CD4-positive, alpha-beta T cell treated with Interleukin-10 for 1 hour (primary cell): ENCODE measurements around the gene GSTK1.
"Not testable (repeated sequence)": the region's sequence is repeated elsewhere in the genome, so short reads cannot be mapped to it uniquely, and the experiment has no call there.

Experiments
- DNase-seq: peaks from one replicate; pipeline ENCODE4 v3.0.0-alpha.2; 2020

Gene GSTK1

DNA sequence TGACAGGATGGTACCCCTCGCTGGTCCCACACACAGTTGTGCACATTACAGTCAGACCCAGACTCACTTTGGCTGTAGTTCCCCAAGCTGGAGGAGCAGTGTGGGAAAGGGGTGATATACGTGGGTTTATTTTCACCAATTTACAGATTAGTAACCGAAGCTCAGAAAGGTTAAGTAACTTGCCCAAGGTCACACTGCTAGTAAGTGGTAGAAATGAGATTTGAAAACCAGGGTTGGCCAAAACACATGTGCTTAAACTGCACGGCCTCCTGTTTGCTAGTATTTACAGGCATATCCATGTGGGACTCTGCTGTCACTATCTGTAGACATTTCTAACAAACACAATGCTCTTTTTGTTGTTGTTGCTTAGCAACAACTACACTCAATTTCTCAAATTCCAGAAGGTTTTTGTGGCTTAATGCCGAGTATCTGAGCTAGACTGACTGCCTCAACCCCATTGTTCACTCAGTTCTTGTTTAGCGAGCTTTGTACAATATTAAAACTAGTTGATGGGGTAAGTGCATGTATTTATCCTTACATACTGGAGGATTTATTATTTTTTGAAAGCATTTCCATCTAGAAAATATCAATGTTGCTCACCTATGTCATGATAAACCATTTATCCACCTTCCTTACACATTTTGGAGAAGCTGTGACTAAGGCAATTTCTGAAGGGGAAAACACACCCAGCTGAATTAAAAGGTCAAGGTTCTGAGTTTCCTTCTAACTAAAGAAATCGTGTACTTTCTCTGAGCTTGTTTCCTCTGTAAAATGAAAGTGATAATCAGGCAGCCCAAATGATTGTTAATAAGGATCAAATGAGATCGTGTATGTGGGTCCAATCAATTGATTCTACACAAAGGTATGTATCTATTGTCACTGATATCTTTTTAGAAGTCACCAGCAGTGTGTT is 16.2 kb downstream of the GSTK1 start:
- DNase-seq, result peak; percentile 68

DNA sequence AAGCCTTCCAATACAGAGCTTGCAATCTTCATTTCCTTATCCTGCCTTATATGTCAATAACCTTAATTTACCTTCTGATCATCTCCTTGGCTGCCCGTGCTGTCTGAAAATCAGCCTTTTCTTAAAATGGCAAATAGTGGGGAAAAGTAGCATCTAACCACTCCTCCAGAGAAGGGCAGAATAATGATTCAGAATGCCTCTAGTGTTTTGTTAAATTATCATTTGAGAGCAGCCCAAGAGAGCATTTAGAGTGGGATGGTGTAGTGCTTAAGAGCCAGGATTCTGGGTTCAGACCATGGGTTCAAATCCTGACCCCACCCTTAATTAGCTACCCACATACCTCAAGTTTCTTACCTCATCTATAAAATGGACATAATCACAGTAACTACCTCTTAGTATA is 16.9 kb downstream of the GSTK1 start:
- no peak for DNase-seq

DNA sequence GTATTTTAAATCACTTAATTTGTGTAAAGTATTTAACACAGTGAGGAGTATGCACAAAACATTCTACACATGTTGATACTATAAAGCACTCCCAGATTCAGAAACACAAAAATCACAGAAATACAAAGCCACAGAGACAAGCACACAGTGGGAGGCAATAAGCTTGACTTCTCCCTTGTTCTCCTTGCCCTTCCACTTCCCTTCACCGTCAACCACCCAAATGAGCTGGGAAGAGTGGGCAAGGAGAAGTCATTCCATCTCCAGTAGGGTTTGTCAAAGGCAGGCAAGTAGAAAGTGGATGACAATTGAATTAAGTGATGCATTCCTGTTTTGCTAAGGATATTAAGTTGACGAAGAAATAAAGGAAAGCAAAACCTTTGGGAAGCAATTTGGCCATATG is 17.3 kb downstream of the GSTK1 start:
- no peak for DNase-seq

DNA sequence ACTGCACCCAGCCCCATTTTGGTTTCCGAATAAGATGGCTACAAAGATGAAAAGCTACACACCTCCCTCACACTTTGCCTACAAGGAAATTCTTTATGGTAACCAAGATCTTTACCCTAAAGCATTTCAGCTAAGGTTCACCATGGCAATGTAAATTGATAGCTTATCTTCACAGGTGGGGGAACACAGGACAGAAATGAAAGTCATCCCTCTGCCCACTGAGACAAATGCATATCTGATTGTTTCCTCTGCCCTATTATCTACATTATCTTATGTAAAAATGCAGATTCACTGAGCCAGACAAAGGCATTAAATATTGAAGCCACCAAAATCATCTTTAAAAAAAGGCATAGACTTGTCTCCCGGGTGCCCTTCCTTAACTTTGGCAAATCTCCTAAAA is 18.3 kb downstream of the GSTK1 start:
- DNase-seq, result no peak

DNA sequence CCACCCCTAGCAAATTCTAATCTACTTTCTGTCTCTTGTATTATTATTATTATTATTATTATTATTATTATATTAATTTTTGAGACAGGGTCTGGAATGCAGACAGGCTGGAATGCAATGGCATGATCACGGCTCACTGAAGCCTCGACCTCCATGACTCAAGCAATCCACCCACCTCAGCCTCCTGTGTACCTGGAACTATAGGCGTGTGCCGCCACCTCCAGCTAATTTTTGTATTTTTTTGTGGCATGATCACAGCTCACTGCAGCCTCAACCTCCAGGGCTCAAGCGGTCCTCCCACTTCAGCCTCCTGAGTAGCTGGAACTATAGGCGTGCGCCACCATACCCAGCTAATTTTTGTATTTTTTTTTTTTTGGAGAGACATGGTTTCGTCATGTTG is 18.9 kb downstream of the GSTK1 start:
- DNase-seq, result no peak

DNA sequence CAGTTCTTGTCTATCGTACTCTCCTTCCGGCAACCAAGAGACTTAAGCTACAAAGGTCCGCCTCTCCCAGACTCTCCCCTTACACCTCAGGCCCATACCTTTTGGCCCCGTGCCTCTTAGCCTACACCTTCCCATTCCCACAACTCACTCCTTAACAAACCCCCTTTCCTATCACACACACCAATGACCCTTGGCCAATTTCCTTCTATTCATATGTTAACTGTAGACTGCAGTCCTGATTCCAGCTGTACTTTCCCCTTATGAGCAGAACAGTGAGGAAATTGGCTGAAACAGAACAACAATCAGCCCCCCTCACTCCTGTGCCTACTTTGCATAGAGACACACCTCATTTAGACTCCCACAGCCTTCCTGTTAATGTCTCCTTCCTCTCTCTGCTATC is 20.1 kb downstream of the GSTK1 start:
- no peak for DNase-seq

DNA sequence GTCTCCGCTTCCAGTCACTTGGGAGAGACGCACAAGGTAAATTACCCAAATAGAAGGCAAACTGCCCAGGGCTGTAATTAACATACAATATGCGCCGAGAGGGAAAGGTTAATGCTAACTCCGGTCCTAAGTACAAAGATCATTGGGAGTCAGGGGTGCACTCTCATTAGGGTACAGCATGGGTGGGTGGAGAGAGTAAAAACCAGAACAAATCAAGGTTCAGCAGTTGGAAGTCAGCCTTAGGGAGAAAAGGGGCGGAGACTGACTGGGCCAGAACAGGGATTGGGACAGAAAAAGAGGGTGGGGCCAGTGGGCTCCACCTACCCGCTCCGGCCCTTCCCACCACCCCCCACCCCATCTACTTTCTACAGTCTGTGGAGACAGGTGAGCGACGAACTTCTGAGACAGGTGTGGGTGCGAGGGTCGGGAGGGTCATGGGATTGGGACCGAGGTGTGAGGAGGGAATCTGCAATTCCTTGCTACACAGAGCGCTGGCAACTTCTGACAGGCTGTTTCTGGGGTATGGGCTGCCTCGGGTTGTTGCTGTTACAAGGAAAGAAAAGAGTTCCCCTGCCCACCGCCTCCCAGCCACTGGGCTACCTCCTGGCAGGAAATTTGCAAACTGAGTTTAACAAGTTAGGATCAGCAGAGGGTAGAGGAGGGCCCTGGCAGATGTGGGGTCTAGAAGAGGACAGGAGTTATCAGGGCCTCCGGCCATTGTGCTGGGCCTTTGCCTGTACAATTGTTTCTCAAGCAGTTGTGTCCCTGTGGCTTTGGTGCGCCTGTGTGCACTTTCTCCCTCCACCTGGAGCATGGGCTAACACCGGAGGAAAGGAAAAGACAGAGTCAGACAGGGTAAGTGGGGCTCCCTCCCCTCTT is 21.6 kb downstream of the GSTK1 start, which contains the start of gene TMEM139:
Gene TMEM139 (plus strand): TSS at position 368 of the 879 bp plus-strand sequence. CDS start 1,000 bp downstream, outside the sequence.
- DNase-seq, result no peak

DNA sequence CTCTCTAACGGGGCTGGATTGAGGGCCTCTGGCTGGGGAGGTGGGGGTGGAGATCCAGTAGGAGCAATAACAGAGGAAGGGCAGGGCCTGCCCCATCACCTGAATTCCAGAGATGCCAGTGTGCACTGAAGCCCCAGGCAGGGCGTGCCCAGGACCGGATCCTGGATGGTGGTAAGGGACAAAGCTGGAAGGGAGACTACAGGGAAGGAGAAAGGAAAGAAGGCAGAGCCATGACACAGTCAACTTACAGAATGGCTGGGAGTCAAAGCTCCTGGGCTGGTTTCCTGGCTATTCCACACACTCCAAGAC is 22.2 kb downstream of the GSTK1 start:
- no peak for DNase-seq

DNA sequence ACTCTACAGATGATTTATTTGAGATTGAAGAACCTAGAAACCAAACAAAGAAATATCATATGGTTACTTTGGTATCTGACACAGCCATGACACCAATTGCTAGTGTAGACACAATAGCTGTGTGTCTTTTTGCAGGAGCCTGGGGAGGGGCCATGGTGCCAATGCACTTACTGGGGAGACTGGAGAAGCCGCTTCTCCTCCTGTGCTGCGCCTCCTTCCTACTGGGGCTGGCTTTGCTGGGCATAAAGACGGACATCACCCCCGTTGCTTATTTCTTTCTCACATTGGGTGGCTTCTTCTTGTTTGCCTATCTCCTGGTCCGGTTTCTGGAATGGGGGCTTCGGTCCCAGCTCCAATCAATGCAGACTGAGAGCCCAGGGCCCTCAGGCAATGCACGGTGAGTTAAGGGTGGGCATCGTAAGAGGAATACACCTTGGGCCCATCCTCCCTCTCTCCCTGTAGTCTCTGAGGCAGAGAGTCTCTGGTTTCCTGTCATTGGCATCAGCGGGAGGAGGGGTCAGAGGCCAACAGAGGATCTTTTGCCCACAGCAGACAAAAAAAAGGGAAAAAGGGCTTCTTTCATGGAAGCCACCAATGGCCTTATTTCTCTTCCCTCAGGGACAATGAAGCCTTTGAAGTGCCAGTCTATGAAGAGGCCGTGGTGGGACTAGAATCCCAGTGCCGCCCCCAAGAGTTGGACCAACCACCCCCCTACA is 22.7 kb downstream of the GSTK1 start:
- DNase-seq, result no peak

DNA sequence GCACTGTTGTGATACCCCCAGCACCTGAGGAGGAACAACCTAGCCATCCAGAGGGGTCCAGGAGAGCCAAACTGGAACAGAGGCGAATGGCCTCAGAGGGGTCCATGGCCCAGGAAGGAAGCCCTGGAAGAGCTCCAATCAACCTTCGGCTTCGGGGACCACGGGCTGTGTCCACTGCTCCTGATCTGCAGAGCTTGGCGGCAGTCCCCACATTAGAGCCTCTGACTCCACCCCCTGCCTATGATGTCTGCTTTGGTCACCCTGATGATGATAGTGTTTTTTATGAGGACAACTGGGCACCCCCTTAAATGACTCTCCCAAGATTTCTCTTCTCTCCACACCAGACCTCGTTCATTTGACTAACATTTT is 23.3 kb downstream of the GSTK1 start:
- DNase-seq, result no peak

DNA sequence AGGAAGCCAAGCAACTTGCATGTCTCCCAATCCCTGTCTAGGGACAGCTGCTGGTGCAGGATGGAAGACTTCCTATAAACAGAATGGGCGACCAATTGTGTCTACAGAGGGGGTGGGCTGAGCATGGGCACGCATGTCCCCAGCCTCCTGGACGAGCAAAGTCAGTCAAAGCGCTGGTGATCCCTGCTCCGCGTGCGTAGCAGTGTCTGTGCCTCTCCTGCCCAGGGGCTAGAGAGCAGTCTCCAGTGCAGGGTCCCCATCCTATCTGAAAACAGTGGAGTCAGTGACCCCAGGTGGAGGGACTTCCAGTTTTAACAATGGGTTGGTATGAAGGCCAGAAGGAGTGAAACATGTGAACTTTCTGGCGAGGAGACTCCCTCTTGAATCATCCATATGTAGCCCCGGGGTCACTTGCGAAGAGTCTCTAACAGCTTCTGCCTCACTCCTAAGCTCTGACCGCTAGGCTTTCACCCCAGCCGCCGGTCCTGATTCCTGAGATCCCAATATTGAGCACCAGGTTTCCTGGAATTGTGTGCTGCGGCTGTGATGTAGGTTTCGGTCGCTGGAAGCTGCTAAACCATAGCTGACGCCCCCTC is 24.2 kb downstream of the GSTK1 start:
- no peak for DNase-seq

DNA sequence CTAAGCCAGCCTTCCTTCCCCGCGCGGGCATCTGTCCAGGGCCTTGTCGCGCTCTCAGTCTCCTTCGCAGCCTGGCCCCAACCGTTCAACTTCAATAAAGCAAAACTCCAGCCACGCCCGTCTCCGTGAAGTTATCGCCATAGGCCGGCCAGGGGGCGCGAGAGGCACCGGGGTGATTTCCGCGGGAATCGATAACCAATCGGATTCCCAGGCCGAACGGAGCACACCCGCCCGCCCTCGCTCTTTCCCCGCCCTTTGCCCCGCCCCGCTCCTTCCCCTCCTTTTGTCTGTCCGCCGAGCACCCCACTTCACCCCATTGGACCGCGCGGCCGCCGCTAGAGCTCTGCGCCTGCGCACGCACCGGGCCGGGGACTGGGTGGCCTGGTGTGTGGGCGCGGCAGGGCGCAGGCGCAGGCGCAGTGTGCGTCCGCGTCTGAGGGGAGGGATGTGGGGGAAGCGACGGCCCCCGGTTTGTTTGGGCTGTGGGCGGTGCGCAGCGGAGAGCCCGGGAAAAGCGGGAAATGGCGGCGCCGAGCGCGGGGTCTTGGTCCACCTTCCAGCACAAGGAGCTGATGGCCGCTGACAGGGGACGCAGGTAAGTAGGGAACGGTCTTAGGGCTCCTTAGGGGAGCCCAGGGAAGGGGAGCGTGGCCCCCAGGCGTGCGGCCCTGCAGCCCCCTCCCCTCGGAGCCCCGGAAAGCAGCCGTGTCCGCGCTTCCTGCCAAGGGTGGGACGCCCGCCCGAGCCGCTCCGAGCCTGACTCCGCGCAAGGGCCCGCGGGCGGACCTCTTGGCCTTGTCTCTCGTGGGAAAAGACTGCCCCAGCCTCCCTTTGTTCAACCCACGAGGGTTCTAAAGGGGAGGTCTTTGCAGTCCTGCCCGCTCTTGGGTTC is 24.9 kb downstream of the GSTK1 start, which contains the start of gene CASP2:
Gene CASP2 (plus strand): TSS at position 417 of the 892 bp plus-strand sequence. CDS start 105 bp downstream, at position 522.
- peak; percentile 99 for DNase-seq

DNA sequence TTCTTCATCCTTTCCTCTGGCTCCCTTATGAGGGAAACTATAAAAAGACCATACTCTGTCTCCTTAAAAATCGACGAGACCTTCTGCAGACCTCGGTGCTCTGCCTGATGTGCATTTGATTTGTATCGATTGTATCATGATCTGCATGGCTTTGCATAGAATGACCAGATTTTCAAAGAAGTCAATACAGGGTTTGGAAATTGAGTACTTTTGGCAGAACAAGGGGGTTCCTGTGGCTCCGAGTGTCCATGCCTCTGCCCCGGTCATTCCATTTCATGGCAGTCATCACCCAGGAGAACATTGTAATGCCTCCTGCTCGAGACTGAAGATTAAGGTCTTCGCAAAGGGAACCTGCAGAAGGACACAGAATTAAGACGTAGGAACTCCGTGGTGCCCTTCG is 25.6 kb downstream of the GSTK1 start:
- no peak for DNase-seq

DNA sequence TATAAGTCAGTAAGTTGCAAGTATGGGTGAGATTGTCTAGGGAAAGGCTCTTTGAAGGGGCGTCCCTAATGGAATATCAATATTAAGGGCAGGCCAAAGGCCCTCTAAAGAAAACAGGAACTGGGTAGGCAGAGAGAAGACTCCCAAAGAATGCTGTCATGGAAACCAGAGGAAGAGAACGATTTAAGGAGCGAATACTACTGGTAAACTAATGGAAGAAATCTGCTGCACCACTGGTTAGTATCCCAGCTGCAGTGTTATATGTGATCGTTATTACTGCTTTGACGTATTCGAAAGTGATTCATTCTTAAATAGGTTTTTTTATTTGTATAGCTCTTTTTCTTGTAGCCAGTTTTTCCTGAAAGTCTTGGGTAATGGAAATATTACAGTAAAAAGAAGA is 26.2 kb downstream of the GSTK1 start:
- DNase-seq, result no peak

DNA sequence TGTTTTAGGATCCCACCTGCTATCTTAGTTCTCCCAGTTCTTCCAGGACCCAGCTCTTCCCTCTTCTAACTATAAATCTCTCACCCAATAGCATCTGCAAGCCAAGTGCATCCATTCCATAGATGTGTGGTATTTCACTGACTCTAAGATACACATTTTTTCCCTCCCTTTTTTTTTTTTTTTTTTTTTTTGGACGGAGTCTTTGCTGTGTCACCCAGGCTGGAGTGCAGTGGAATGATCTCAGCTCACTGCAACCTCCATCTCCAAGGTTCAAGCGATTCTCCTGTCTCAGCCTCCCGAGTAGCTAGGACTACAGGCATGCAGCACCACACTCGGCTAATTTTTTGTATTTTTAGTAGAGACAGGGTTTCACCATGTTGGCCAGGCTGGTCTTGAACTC is 26.6 kb downstream of the GSTK1 start:
- not testable (repeated sequence) for DNase-seq

DNA sequence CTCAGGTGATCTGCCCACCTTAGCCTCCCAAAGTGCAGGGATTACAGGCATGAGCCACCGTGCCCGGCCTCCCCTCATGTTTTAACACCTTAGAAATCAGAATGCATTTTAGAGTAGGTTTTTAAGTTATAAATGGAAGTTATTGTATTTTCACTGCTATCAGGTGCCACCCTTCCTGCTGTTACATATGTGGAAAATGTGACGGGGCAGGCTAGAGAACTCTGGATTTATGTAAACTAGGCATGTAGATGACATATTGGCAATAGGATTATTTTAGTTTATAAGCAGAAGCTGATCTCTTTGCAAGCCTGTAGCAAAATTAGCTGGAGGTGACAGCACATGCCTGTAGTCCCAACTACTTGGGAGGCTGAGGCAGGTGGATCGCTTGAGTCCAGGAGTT is 27.1 kb downstream of the GSTK1 start:
- DNase-seq, result no peak

DNA sequence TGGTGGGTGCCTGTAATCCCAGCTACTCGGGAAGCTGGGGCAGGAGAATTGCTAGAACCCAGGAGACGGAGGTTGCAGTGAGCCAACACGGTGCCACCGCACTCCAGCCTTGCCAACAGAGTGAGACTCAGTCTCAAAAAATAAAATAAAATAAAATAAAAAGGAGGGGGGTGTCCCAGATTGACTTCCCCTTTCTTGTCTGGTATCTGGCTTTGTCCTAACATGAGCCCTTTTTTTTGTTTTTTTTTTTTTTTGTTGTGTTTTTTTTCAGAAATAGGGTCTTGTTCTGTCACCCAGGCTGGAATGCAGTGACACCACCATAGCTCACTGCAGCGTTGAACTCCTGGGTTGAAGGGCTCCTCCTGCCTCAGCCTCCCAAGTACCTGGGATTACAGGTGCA is 29.6 kb downstream of the GSTK1 start:
- DNase-seq, result no peak

DNA sequence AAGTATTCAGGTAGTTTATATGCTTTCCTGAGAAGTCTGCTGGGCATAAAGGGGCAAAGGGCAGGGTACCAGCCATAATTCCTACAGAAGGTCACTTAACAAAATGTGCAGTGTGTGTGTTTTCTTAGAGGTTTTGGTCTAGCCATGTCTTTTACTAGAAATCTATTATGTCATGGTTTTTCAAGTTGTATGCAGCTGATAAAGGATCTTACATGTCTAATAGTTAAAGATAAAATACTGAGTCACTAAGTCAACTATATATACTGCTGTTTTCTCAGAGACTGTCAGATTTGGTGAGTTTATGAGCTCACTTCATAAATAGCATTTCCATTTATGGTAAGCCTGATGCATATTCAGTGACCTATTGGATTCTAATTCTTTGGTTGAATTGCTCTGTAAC is 32.6 kb downstream of the GSTK1 start:
- DNase-seq, result no peak

DNA sequence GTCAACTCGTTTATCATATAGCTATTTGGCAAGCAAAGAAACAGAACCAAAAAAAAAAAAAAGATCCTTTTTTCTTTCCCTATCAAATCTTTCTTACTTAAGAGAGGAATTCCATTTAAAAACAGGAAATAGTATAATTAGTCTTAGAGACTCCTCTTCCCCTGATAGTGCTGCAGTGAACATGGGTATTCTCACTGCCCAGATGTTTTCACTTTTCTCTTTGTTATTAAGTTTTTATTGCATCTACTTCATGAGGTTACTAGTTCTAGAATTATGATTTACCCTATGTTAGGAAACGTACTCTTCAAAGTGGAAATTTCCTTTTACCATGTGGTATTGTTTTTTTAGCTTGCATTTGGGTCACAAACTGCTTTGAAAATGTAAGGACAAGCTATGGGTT is 33.4 kb downstream of the GSTK1 start:
- DNase-seq, result no peak

DNA sequence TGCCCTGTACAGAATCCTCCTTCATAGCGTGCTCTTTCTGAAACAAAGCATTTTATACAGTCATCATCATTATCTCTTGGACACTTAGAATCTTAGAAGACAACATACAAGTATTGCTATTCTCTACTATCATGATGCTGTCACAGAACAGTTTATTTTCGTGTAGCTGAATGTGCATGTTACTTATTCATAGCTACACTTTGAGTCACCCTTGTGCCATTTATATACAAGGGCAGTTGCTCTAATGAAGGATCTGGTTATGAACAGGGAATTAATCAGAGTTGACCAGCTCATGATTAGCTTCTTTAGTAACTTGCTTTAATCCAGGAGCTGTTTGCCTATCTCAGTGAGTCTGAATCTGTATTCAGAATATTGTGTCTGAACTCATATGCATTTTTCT is 36.1 kb downstream of the GSTK1 start:
- DNase-seq, result no peak

DNA sequence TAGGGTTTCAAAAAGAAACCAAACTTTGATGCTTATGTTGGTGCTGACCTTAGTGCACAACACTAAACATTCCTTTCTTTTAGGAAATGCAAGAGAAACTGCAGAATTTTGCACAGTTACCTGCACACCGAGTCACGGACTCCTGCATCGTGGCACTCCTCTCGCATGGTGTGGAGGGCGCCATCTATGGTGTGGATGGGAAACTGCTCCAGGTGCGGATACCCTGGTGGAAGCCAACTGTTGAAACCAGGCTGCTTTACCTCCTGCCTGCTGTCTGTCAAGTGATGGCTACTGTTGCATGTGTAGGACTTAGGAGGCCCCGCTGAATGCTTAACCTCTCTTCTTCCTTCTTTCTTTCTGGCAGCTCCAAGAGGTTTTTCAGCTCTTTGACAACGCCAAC is 36.6 kb downstream of the GSTK1 start:
- peak; percentile 77 for DNase-seq
